HG03045 (cell line): ENCODE measurements around the gene PFKFB4.
"Not testable (repeated sequence)": the region's sequence is repeated elsewhere in the genome, so short reads cannot be mapped to it uniquely, and the experiment has no call there.

ENCODE experiments used
- ATAC-seq: cut with Tn5 transposase; IDR thresholded peaks from one replicate; pipeline ENCODE4 v1.9.1; 2021; ENCODE audit warnings: mild to moderate bottlenecking, moderate library complexity; ENCODE audit not compliant: unreplicated experiment

Gene PFKFB4

GRCh38 chr3:48535578-48535977 is 21.0 kb downstream of the PFKFB4 start:
- ATAC-seq, result no peak

- no peak for ATAC-seq
These were observed 23.6 kb downstream of the PFKFB4 start for GRCh38 chr3:48532977-48533337.

- no peak for ATAC-seq
These were observed 24.2 kb downstream of the PFKFB4 start for GRCh38 chr3:48532271-48532976.

- ATAC-seq, result not testable (repeated sequence)
These were observed 25.9 kb downstream of the PFKFB4 start for GRCh38 chr3:48530701-48531100.

GRCh38 chr3:48528754-48529153 is 27.8 kb downstream of the PFKFB4 start:
- no peak for ATAC-seq

- no peak for ATAC-seq
These were observed 28.6 kb downstream of the PFKFB4 start for GRCh38 chr3:48528048-48528447.

- no peak for ATAC-seq
These were observed 31.6 kb downstream of the PFKFB4 start for GRCh38 chr3:48524970-48525369.

GRCh38 chr3:48521635-48522034 is 35.0 kb downstream of the PFKFB4 start:
- no peak for ATAC-seq

GRCh38 chr3:48519277-48519643 is 37.3 kb downstream of the PFKFB4 start:
- no peak for ATAC-seq

- no peak for ATAC-seq
These were observed 37.8 kb downstream of the PFKFB4 start for GRCh38 chr3:48518638-48519276.

GRCh38 chr3:48518069-48518468 is 38.5 kb downstream of the PFKFB4 start:
- ATAC-seq, result no peak

GRCh38 chr3:48516571-48516970 is 40.0 kb downstream of the PFKFB4 start:
- no peak for ATAC-seq

- no peak for ATAC-seq
These were observed 42.0 kb downstream of the PFKFB4 start for GRCh38 chr3:48514431-48515227.

- no peak for ATAC-seq
These were observed 45.1 kb downstream of the PFKFB4 start for GRCh38 chr3:48511551-48511950.

- ATAC-seq, result no peak
These were observed 49.1 kb downstream of the PFKFB4 start for GRCh38 chr3:48507256-48508061.

GRCh38 chr3:48505968-48506504 is 50.6 kb downstream of the PFKFB4 start:
- ATAC-seq, result no peak

- no peak for ATAC-seq
These were observed 51.5 kb downstream of the PFKFB4 start for GRCh38 chr3:48505146-48505545.

GRCh38 chr3:48504051-48504946 is 52.3 kb downstream of the PFKFB4 start, which contains the start of gene SHISA5:
SHISA5 (minus strand) TSS chr3:48504174; CDS start chr3:48504094, 80 bp downstream.
- no peak for ATAC-seq

GRCh38 chr3:48503401-48504050 is 53.1 kb downstream of the PFKFB4 start:
- ATAC-seq, result no peak
